ENCODE measurements around the gene HSD17B8. TPM values are rescaled to one million over a fixed set of nuclear protein-coding genes. Genes with fewer than 3 reads are reported as not detected.

The HSD17B8 gene
- polyA plus RNA-seq, 1 donor (not counting 4 experiments of a cell fraction or from before 2014, with no cell fraction given) = 18.6 TPM

DNA sequence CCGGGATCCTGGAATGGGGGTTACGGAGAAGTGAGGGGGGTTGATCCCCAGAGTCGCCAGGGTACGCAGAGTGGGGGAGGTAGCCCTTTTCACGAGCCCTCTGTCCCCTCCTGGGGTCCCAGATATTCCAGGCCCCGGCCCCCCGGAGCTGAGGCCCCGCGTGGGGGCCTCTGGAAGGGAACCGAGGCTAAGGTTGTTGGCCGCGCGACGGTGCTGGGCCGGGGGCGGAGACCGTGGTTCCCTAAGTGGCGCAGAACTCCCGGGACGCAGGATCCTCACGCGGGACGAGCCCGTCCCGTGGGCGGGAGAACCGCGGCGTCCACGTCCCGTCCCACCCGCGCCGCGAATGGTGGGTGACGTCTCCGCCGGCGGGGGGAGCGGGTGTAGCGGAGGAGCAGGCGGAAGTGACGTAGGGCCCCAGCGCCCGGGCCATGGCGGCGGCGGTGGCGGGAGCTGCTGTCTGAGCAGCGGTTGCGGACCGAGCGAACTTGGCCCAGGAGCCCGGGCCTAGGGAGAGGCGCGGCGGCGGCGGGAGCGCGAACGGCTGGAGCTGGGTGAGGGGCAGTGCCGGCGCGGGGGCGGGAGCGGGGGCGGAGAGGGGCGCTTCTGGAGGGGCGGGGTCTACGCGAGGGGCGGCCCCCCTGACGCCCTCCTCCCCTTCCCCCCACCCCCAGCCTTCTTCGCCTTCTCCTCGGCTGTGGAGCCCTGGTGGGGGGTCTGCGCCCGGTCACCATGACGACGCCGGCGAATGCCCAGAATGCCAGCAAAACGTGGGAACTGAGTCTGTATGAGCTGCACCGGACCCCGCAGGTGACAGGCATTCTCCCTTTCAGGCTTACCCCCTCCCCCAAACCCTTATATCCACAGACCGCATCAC is 3.9 kb downstream of the HSD17B8 start, which contains the start of gene RING1:
RING1 (plus strand) TSS at position 410 of the 877 bp plus-strand sequence; CDS start at position 733, 323 bp downstream.
- peak within 1 kb of the TSS; percentile 83 for H2AFZ ChIP-seq (ENCODE audit: control insufficient read depth, low read length)
- no peaks in the 10 kb centered on the region for H3K9me3 ChIP-seq (ENCODE audit: control insufficient read depth, low read depth, low read length)
- H4K20me1 ChIP-seq (ENCODE audit: control insufficient read depth, extremely low read depth, insufficient read depth, low read length) = no peaks in the 10 kb centered on the region
- no peak for TF ChIP-seq EZH2 (IDR thresholded peaks at IDR 0.05; ENCODE audit: low read length)
- TF ChIP-seq, protein P1, sequence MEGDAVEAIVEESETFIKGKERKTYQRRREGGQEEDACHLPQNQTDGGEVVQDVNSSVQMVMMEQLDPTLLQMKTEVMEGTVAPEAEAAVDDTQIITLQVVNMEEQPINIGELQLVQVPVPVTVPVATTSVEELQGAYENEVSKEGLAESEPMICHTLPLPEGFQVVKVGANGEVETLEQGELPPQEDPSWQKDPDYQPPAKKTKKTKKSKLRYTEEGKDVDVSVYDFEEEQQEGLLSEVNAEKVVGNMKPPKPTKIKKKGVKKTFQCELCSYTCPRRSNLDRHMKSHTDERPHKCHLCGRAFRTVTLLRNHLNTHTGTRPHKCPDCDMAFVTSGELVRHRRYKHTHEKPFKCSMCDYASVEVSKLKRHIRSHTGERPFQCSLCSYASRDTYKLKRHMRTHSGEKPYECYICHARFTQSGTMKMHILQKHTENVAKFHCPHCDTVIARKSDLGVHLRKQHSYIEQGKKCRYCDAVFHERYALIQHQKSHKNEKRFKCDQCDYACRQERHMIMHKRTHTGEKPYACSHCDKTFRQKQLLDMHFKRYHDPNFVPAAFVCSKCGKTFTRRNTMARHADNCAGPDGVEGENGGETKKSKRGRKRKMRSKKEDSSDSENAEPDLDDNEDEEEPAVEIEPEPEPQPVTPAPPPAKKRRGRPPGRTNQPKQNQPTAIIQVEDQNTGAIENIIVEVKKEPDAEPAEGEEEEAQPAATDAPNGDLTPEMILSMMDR (optimal IDR thresholded peaks at IDR 0.05 in 1 of 3, IDR thresholded peaks at IDR 0.05 in 1 of 3, conservative IDR thresholded peaks at IDR 0.05 in 1 of 3; ENCODE audit: extremely low read depth in 1 of 3, insufficient read depth in 2 of 3, low read length in 3 of 3) = no peak
- peaks cover 42% of the 10 kb centered on the region for H3K4me1 ChIP-seq (ENCODE audit: control insufficient read depth, extremely low read depth, insufficient read depth, low read length)
- H3K4me2 ChIP-seq (ENCODE audit: control insufficient read depth, extremely low read depth, insufficient read depth, low read depth, low read length) = peak within 1 kb of the TSS; percentile 98
- no peaks in the 10 kb centered on the region for H3K27me3 ChIP-seq (ENCODE audit: control insufficient read depth, extremely low read depth, insufficient read depth, low read length)
- H3K27ac ChIP-seq (ENCODE audit: control insufficient read depth, insufficient read depth, low read length) = peak within 1 kb of the TSS; percentile 86
- H3K4me3 ChIP-seq (ENCODE audit: control insufficient read depth in 2 of 3, extremely low read depth in 1 of 3, insufficient read depth in 2 of 3, low read depth in 1 of 3, low read length in 3 of 3) = peak within 1 kb of the TSS; percentile 74 to 94 (median 76)
- dilution Hi-C loops (cut with MboI; ENCODE audit: extremely low pct_ligation_motif_present, low sequenced_read_pairs) = no loop called here
- peaks cover 7 to 22% of the 10 kb centered on the region in 2 experiments for H3K36me3 ChIP-seq (ENCODE audit: control insufficient read depth in 2 of 2, extremely low read depth in 1 of 2, insufficient read depth in 2 of 2, low read length in 2 of 2)
- DNase-seq (ENCODE audit: low read depth, low spot score) = no peak
- peaks cover 2% of the 10 kb centered on the region for H3K9me1 ChIP-seq (ENCODE audit: control insufficient read depth, extremely low read depth, insufficient read depth, low read length)
- no peak for FAIRE-seq
- peaks cover 6% of the 10 kb centered on the region for H3K79me2 ChIP-seq (ENCODE audit: control insufficient read depth, insufficient read depth, low read length)
- H3K9ac ChIP-seq (ENCODE audit: control insufficient read depth, extremely low read depth, insufficient read depth, low read length) = peak within 1 kb of the TSS; percentile 89

DNA sequence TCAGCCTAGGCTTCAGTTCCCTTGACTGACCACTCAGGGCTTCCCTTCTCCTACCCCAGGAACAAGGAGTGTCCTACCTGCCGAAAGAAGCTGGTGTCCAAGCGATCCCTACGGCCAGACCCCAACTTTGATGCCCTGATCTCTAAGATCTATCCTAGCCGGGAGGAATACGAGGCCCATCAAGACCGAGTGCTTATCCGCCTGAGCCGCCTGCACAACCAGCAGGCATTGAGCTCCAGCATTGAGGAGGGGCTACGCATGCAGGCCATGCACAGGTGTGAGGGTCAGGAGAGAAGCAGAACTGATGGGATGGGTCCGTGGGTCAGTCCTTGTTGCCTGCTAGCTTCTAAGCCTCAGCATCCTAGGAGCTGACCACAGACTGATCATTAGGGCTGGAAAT is 5.4 kb downstream of the HSD17B8 start:
- H4K20me1 ChIP-seq (ENCODE audit: control insufficient read depth, extremely low read depth, insufficient read depth, low read length) = no peaks in the 10 kb centered on the region
- H2AFZ ChIP-seq (ENCODE audit: control insufficient read depth, low read length) = no peak overlapping the region
- no peak for TF ChIP-seq EZH2 (IDR thresholded peaks at IDR 0.05; ENCODE audit: low read length)
- TF ChIP-seq, protein P1 (optimal IDR thresholded peaks at IDR 0.05 in 1 of 3, IDR thresholded peaks at IDR 0.05 in 1 of 3, conservative IDR thresholded peaks at IDR 0.05 in 1 of 3; ENCODE audit: extremely low read depth in 1 of 3, insufficient read depth in 2 of 3, low read length in 3 of 3) = no peak
- no peaks in the 10 kb centered on the region for H3K9me1 ChIP-seq (ENCODE audit: control insufficient read depth, extremely low read depth, insufficient read depth, low read length)
- H3K4me2 ChIP-seq (ENCODE audit: control insufficient read depth, extremely low read depth, insufficient read depth, low read depth, low read length) = no peak overlapping the region
- no peak overlapping the region for H3K4me3 ChIP-seq (ENCODE audit: control insufficient read depth in 2 of 3, extremely low read depth in 1 of 3, insufficient read depth in 2 of 3, low read depth in 1 of 3, low read length in 3 of 3)
- no peaks in the 10 kb centered on the region for H3K79me2 ChIP-seq (ENCODE audit: control insufficient read depth, insufficient read depth, low read length)
- peaks cover 3 to 13% of the 10 kb centered on the region in 2 experiments for H3K36me3 ChIP-seq (ENCODE audit: control insufficient read depth in 2 of 2, extremely low read depth in 1 of 2, insufficient read depth in 2 of 2, low read length in 2 of 2)
- FAIRE-seq (no peak), DNase-seq (ENCODE audit: low read depth, low spot score) (no peak)
- dilution Hi-C loops (cut with MboI; ENCODE audit: extremely low pct_ligation_motif_present, low sequenced_read_pairs) = no loop called here
- H3K9me3 ChIP-seq (ENCODE audit: control insufficient read depth, low read depth, low read length) = no peaks in the 10 kb centered on the region
- H3K9ac ChIP-seq (ENCODE audit: control insufficient read depth, extremely low read depth, insufficient read depth, low read length) = no peak overlapping the region
- no peak overlapping the region for H3K27ac ChIP-seq (ENCODE audit: control insufficient read depth, insufficient read depth, low read length)
- no peaks in the 10 kb centered on the region for H3K27me3 ChIP-seq (ENCODE audit: control insufficient read depth, extremely low read depth, insufficient read depth, low read length)
- peaks cover 41% of the 10 kb centered on the region for H3K4me1 ChIP-seq (ENCODE audit: control insufficient read depth, extremely low read depth, insufficient read depth, low read length)

Measured in keratinocyte (primary cell).